GM10266 (cell line): Measurements from ENCODE around the gene GFER.

Source experiments
- DNase-seq: peaks from one replicate; pipeline ENCODE4 v3.0.0; 2012; ENCODE audit errors: extremely low spot score
- TF ChIP-seq, protein P1 (sequence below): IDR thresholded peaks from 2 replicates; pipeline ENCODE4 v1.5.1; 2012; ENCODE audit warnings: mild to moderate bottlenecking, low read depth; ENCODE audit not compliant: control insufficient read depth, insufficient read depth; ENCODE audit errors: missing control alignments

The GFER gene

GRCh38 chr16:1998360-1998835 lies 14.4 kb downstream of the GFER start:
- DNase-seq = no peak
- TF ChIP-seq, protein P1, sequence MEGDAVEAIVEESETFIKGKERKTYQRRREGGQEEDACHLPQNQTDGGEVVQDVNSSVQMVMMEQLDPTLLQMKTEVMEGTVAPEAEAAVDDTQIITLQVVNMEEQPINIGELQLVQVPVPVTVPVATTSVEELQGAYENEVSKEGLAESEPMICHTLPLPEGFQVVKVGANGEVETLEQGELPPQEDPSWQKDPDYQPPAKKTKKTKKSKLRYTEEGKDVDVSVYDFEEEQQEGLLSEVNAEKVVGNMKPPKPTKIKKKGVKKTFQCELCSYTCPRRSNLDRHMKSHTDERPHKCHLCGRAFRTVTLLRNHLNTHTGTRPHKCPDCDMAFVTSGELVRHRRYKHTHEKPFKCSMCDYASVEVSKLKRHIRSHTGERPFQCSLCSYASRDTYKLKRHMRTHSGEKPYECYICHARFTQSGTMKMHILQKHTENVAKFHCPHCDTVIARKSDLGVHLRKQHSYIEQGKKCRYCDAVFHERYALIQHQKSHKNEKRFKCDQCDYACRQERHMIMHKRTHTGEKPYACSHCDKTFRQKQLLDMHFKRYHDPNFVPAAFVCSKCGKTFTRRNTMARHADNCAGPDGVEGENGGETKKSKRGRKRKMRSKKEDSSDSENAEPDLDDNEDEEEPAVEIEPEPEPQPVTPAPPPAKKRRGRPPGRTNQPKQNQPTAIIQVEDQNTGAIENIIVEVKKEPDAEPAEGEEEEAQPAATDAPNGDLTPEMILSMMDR = no peak

GRCh38 chr16:1998852-1999801 lies 15.1 kb downstream of the GFER start:
- no peak for DNase-seq
- TF ChIP-seq, protein P1 = no peak

DNA sequence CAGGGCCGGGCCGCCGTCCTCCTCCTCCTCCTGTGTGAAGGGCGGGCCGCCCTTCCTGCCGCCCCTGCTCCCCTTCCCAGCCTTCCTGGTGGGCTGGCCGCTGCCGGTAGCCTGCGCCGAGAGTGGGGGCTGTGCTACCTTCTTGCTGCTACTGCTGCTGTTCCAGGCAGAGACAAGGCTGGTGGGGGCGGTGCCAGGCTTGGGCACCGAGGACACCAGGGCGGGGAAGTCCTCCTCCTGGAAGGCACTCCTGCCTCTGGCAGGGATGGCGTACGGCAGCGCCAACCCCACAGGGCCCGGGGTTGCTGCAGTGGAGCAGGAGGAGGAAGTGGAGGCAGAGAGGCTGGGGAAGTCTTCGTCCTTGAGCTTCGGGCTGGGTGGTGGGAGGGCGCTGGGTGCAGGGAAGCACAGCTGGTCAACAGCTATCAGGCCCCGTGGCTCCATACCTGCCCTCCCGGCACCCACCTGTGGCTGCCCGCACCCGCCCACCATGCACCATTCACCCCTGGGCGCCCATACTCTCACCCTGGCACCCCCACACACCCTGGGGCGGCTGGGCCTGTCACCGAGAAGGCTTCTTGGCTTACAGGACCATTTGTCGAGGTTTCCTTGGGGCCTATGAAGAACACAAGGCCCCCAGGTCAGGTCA lies 16.0 kb downstream of the GFER start:
- TF ChIP-seq, protein P1 = no peak
- no peak for DNase-seq

GRCh38 chr16:2001035-2001434 lies 17.0 kb downstream of the GFER start:
- DNase-seq = no peak
- TF ChIP-seq, protein P1 = no peak

- no peak for DNase-seq
- TF ChIP-seq, protein P1 = no peak
Measured at GRCh38 chr16:2001456-2002355, 17.7 kb downstream of the GFER start.

GRCh38 chr16:2002406-2003230 lies 18.6 kb downstream of the GFER start:
- DNase-seq = no peak
- TF ChIP-seq, protein P1 = no peak
